Endodermal cell (in vitro differentiated cells): Measurements from ENCODE around the gene ARHGEF37. TPM values are rescaled to one million over a fixed set of nuclear protein-coding genes. Genes with fewer than 3 reads are reported as not detected.

Experiments used
- DNase-seq: peaks from one replicate; pipeline ENCODE4 v3.0.0-alpha.2; 2017
- H3K27ac ChIP-seq: 2 replicates; pipeline ENCODE4 v1.5.1; 2013; ENCODE audit warnings: mild to moderate bottlenecking, low read depth, low read length, moderate library complexity
- H3K27me3 ChIP-seq: 2 replicates; pipeline ENCODE4 v1.6.1; 2013; ENCODE audit warnings: mild to moderate bottlenecking, low read length, moderate library complexity; ENCODE audit not compliant: insufficient read depth, control insufficient read depth, poor library complexity, severe bottlenecking
- H3K36me3 ChIP-seq: 2 replicates; pipeline ENCODE4 v1.7.0; 2013; ENCODE audit warnings: mild to moderate bottlenecking, low read length, moderate library complexity; ENCODE audit not compliant: control insufficient read depth, insufficient read depth
- H3K4me1 ChIP-seq: one replicate; pipeline ENCODE4 v1.7.0; 2013; ENCODE audit warnings: low read length; ENCODE audit not compliant: control insufficient read depth, insufficient read depth
- H3K4me3 ChIP-seq: 2 replicates; pipeline ENCODE4 v1.5.1; 2013; ENCODE audit warnings: mild to moderate bottlenecking, low read length, moderate library complexity
- H3K9ac ChIP-seq: 2 replicates; pipeline ENCODE4 v1.6.1; 2013; ENCODE audit warnings: mild to moderate bottlenecking, low read length, moderate library complexity; ENCODE audit not compliant: poor library complexity, severe bottlenecking; ENCODE audit errors: extremely low read depth
- H3K9me3 ChIP-seq: 2 replicates; pipeline ENCODE4 v1.6.1; 2013; ENCODE audit warnings: mild to moderate bottlenecking, low read length, moderate library complexity; ENCODE audit not compliant: control insufficient read depth
- H3K27ac Mint-ChIP-seq: 2 replicates; pipeline ENCODE4 v1.8.0; 2020; ENCODE audit warnings: mixed read lengths
- H3K27me3 Mint-ChIP-seq: 2 replicates; pipeline ENCODE4 v1.8.0; 2021; ENCODE audit warnings: mild to moderate bottlenecking, mixed read lengths; ENCODE audit not compliant: insufficient read depth
- H3K36me3 Mint-ChIP-seq: 2 replicates; pipeline ENCODE4 v1.8.0; 2020; ENCODE audit warnings: low read depth, mixed read lengths
- H3K4me1 Mint-ChIP-seq: 2 replicates; pipeline ENCODE4 v1.8.0; 2020; ENCODE audit warnings: mixed read lengths
- H3K4me3 Mint-ChIP-seq: 2 replicates; pipeline ENCODE4 v1.8.0; 2020; ENCODE audit warnings: mild to moderate bottlenecking, moderate library complexity, mixed read lengths
- H3K9me3 Mint-ChIP-seq: 2 replicates; pipeline ENCODE4 v1.8.0; 2020; ENCODE audit warnings: mild to moderate bottlenecking, mixed read lengths
- WGBS, 2 experiments: methylation state at CpG; one replicate each; pipeline versions ENCODE4 v1.1.5 to v1.1.7; 2013; ENCODE audit warnings: missing lambda C conversion rate in 2 of 2, mixed read lengths in 1 of 2; ENCODE audit not compliant: insufficient coverage in 1 of 2, insufficient read length in 1 of 2; 5-methylcytosine and 5-hydroxymethylcytosine counted together
- total RNA-seq, 2 donors: library from RNA; stranded (reverse); fragmentation: NEBNext Ultra II Directional in 1 of 2; extraction: Animal tissue kit (Norgen Biotek cat#: 25700) in 1 of 2; gene quantifications; 2 replicates in 1 of 2; 3 replicates in 1 of 2; pipeline ENCODE4 v1.2.1, GENCODE V29; 2021
- TF ChIP-seq, protein P1 (sequence below): fragments of 200-600 bp; sonication (generic); conservative IDR thresholded peaks from 2 replicates; pipeline ENCODE4 v1.5.0; 2021; ENCODE audit warnings: antibody characterized with exemption, mild to moderate bottlenecking

Gene ARHGEF37
- total RNA-seq, 2 donors from 2014 or later, result 0.57 to 0.93 TPM

DNA sequence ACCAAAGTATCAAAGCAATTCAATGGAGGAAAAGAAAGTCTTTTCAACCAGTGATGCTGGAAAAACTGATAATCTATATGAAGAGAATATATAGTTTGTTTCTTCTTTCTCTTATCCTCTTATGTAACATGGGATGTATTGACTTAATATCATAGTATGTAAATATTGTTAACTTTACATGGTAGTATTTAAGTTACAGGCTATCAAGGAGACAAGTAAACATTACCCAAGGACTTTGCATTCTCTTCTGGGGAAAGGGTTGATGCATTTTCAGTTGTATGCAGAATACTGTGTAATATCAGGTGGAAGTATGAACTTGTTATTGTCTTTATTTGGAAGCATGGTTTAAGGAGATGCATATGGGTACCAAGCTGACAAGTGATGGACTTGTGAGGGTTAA is 9.1 kb upstream of the ARHGEF37 start:
- H3K4me1 ChIP-seq, result no peaks in the 10 kb centered on the region
- DNase-seq, result no peak
- no peaks in the 10 kb centered on the region for H3K36me3 ChIP-seq
- no peaks in the 10 kb centered on the region for H3K9me3 Mint-ChIP-seq
- H3K4me3 Mint-ChIP-seq, result no peak overlapping the region
- H3K4me1 Mint-ChIP-seq, result peaks cover 1% of the 10 kb centered on the region
- H3K36me3 Mint-ChIP-seq, result no peaks in the 10 kb centered on the region
- H3K27me3 ChIP-seq, result peaks cover 7% of the 10 kb centered on the region
- no peaks in the 10 kb centered on the region for H3K9me3 ChIP-seq
- H3K27ac ChIP-seq, result no peak overlapping the region
- no peaks in the 10 kb centered on the region for H3K27me3 Mint-ChIP-seq
- no peak overlapping the region for H3K4me3 ChIP-seq
- TF ChIP-seq, protein P1, sequence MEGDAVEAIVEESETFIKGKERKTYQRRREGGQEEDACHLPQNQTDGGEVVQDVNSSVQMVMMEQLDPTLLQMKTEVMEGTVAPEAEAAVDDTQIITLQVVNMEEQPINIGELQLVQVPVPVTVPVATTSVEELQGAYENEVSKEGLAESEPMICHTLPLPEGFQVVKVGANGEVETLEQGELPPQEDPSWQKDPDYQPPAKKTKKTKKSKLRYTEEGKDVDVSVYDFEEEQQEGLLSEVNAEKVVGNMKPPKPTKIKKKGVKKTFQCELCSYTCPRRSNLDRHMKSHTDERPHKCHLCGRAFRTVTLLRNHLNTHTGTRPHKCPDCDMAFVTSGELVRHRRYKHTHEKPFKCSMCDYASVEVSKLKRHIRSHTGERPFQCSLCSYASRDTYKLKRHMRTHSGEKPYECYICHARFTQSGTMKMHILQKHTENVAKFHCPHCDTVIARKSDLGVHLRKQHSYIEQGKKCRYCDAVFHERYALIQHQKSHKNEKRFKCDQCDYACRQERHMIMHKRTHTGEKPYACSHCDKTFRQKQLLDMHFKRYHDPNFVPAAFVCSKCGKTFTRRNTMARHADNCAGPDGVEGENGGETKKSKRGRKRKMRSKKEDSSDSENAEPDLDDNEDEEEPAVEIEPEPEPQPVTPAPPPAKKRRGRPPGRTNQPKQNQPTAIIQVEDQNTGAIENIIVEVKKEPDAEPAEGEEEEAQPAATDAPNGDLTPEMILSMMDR, result no peak
- H3K27ac Mint-ChIP-seq, result no peak overlapping the region
- H3K9ac ChIP-seq, result no peak overlapping the region

DNA sequence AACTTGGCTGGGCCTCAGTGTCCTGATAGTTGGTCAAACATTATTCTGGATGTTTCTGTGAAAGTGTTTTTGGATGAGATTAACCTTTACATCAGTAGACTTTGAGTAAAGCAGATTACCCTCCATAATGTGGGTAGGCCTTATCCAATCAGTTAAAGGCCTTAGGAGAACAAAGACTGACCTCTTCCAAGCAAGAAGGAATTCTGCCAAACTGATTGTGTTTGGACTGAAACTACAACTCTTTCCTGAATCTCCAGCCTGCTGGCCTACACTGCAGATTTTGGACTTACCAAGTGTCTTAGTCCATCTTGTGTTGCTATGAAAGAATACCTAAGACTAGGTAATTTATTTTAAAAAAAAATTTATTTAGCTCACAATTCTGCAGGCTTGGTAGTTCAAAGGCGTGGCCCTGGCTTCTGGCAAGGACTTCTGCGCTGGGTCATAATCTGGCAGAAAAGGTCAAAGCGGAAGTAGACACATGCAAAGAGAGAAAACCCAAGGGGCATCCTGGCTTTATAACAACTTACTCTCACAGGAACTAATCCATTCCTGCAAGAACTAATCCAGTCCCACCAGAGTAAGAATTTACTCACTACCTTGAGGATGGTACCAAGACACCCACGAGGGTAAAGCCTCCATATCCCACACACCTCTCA is 8.6 kb upstream of the ARHGEF37 start:
- no peaks in the 10 kb centered on the region for H3K36me3 Mint-ChIP-seq
- WGBS, 2 experiments, result 93% methylated on average over 4 of the region's 4 CpGs; no CpG with 5 or more reads in 1 of the 2 experiments
- Histone ChIP-seq H3K4me3 (no peak overlapping the region), H3K27ac (no peak overlapping the region), H3K4me1 (no peaks in the 10 kb centered on the region), H3K36me3 (no peaks in the 10 kb centered on the region), H3K9me3 (no peaks in the 10 kb centered on the region), H3K9ac (no peak overlapping the region), H3K27me3 (peaks cover 7% of the 10 kb centered on the region)
- TF ChIP-seq, protein P1, result no peak
- H3K27me3 Mint-ChIP-seq, result no peaks in the 10 kb centered on the region
- no peaks in the 10 kb centered on the region for H3K9me3 Mint-ChIP-seq
- H3K27ac Mint-ChIP-seq, result no peak overlapping the region
- H3K4me3 Mint-ChIP-seq, result no peak overlapping the region
- DNase-seq, result no peak
- H3K4me1 Mint-ChIP-seq, result peaks cover 1% of the 10 kb centered on the region

DNA sequence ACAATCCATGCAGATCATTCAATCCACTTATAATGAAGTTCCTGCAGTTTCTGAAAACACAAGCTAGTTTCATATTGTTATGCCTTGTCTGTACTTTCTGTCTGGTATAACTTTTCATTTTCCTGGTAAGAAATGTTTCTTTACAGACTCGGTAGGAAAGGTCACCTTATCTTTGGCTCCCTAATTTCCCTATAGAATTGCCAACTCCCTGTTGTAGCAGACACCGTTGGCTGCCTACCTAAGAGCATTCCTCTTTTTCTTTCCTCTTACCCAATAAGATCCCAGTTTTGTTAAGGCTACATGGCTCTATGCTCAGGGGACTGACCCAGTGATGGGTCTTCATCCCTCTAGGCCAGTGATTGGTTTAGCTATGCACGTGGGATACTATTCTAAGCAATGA is 6.2 kb upstream of the ARHGEF37 start:
- Histone ChIP-seq H3K4me3 (no peak overlapping the region), H3K4me1 (no peaks in the 10 kb centered on the region), H3K27ac (no peak overlapping the region), H3K9ac (no peak overlapping the region), H3K36me3 (no peaks in the 10 kb centered on the region), H3K9me3 (no peaks in the 10 kb centered on the region), H3K27me3 (peaks cover 11% of the 10 kb centered on the region)
- peaks cover 5% of the 10 kb centered on the region for H3K4me1 Mint-ChIP-seq
- 91 to 100% methylated on average over 2 to 3 of the region's 3 CpGs for WGBS, 2 experiments
- H3K9me3 Mint-ChIP-seq, result no peaks in the 10 kb centered on the region
- no peak overlapping the region for H3K4me3 Mint-ChIP-seq
- no peak overlapping the region for H3K27ac Mint-ChIP-seq
- no peaks in the 10 kb centered on the region for H3K36me3 Mint-ChIP-seq
- TF ChIP-seq, protein P1, result no peak
- no peak for DNase-seq
- peaks cover 9% of the 10 kb centered on the region for H3K27me3 Mint-ChIP-seq
